ENCODE results near the gene TNIP3.
A peak's percentile ranks its signal among the peaks of the same experiment; 100 is the strongest.

The TNIP3 gene

DNA sequence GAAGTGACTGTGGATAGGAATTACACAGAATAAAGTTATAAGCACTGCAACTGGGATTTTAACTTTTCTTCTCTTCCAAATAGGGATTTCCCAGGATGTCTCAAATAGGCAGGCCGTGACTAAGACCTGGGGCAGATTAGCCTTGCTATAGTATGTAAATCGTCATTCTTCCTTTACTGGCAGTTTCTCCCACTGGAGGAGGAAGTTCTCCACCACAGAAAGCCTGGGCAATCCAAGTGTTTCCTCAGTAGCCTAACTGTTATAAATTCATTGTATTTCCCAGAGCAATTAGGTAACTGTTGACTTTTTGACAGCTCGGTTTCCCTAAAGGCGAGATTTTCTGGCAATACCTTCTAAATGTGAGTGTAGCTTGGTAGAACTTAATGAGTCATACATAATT is at the start of gene TNIP3:
Gene TNIP3 (minus strand): TSS at position 31 of the 400 bp plus-strand sequence. CDS start 196 bp downstream, outside the sequence.
- DNase-seq = peak; percentile 91 to 99 (median 97)

DNA sequence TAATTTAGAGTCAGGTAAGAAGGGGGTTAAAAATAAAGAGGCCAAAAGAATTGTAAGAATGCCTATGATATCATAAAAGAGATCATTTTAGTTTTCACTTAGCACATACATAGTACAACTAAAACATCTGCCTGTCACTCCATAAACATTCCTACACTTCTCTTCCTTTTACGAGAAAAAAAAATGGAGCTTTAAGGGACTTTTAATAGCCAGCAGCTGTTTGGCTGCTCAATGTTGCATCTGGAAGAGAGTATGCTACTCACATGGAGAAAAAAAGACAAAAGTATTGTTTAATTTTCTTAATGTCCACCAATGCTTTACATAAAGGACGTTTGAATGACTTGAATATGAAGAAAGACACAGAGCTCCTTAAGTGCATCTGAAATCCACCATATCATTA is 48.7 kb upstream of the TNIP3 start:
- no peak for DNase-seq

DNA sequence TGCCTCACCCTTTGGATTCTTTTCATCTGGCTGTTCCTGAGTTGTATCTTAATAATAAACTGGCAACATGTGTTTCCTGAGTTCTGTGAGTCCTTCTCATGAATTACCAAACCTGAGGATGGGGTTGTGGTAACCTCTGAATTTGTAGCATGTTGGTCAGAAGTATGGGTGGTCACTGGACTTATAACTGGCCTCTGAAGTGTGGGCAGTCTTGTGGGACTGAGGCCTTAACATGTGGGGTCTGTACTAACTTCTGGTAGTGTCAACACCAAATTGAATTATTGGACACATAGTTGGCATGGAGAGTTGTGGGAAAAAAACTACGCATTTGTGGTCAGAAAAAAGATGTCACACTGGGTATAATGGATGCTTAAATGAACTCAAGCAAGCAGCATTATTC is 45.0 kb upstream of the TNIP3 start:
- no peak for DNase-seq

GRCh38 chr4:121208244-121209007 is 44.3 kb upstream of the TNIP3 start:
- no peak for DNase-seq

- peak; percentile 19 to 39 (median 36) for DNase-seq
Observed at GRCh38 chr4:121205777-121206176, 41.7 kb upstream of the TNIP3 start.

- peak; percentile 69 to 89 (median 83) for DNase-seq
Observed at GRCh38 chr4:121200795-121201472, 36.8 kb upstream of the TNIP3 start.

- DNase-seq = peak; percentile 23 to 38 (median 28)
Observed at GRCh38 chr4:121199742-121200561, 35.8 kb upstream of the TNIP3 start.

DNA sequence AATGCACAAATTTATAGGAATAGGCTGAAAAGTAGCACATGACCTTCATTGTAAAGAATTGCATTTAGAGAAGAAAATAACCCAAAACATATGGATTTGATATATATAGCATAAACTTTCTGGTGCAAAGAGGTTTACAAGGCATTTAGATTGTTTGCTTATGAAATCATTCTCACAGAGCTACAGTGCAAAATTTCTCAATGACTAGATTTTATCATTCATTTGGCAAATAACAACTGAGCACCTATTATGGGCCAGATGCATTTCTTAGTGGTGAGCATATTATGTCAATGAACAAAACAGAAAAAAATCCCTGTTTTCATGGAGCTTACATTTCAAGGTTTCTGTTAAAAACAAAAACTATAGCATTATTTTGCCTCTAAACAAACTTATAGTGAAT is 34.1 kb upstream of the TNIP3 start:
- no peak for DNase-seq

DNA sequence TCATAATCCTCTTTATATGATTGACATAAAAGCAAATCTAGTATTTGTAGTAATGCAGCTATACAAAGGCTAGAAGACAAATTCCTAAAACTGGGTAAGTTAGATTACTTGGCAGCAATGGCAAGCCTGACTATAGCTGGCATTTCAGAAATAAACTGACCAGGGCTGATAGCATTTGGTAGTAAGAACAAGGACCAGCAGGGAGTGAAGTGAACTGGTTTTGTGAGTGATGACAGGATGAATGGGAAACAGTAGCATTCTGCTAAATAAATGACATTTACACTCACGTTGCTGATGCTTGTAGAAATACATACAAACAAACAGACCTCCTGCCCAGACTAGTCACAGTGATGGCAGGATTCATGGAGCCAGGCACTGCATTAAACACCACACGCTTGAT is 31.5 kb upstream of the TNIP3 start:
- no peak for DNase-seq

- peak; percentile 59 to 80 (median 76) for DNase-seq
Observed at GRCh38 chr4:121192480-121192879, 28.4 kb upstream of the TNIP3 start.

DNA sequence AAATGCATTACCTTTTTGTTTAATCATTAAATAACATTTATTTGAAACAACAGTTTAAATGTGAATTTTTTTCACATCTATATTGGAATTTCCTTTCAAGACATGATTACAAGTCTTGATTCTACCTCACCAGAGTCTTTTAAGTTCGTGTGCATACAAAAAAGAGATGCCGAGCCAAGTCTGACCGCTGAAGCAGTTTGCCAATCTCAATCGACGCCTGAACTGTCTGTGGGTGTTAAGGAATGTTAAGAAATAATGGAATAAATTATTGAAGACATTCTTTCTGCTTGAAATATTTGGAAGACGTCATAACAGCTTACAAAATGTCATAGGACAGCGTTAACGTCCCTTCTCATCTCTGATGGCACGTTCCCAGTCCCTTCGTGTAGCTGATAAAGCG is 27.9 kb upstream of the TNIP3 start:
- DNase-seq = no peak

- no peak for DNase-seq
Observed at GRCh38 chr4:121191361-121191760, 27.2 kb upstream of the TNIP3 start.

- DNase-seq = no peak
Observed at GRCh38 chr4:121190389-121190788, 26.3 kb upstream of the TNIP3 start.

GRCh38 chr4:121189326-121190215 is 25.4 kb upstream of the TNIP3 start:
- no peak for DNase-seq

GRCh38 chr4:121187206-121187605 is 23.1 kb upstream of the TNIP3 start:
- DNase-seq = no peak

DNA sequence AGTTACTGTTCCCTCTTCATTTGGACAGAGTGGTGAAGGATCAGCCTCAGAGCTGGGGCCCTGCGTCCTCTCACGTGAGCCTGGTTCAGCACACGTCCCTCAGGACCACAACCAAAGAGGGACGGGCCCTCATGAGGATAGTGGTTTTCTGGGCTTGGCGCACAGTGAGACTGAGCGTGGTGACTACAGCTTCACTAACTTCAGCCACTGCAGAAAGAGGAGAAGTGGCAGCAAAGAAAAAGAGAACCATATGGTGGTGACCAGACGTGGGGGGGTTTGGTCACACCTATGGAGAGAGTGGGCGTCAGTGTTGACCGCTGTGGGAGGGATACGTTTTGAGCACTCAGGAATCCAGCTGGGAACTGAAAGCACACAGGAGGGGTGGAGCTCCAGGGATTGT is 21.8 kb upstream of the TNIP3 start:
- DNase-seq = peak in 1 of 3 donors; percentile 8

- DNase-seq = no peak
Observed at GRCh38 chr4:121183989-121184388, 19.9 kb upstream of the TNIP3 start.

DNA sequence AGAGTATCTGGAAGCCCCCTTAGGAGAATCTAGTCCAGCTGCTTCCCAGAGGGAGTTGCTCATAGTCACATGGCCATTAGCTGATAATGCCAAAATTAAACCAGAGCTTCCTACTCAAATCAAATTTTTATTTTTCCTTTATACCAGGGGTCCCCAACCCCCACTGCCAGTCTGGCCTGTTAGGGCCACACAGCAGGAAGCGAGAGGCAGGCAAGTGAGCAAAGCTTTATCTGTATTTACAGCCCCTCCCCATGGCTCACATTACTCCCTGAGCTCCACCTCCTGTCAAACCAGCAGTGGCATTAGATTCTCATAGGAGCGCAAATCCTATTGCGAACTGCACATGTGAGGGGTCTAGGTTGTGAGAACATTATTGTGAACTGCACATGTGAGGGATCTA is 19.2 kb upstream of the TNIP3 start:
- peak in 1 of 3 donors; percentile 18 for DNase-seq

DNA sequence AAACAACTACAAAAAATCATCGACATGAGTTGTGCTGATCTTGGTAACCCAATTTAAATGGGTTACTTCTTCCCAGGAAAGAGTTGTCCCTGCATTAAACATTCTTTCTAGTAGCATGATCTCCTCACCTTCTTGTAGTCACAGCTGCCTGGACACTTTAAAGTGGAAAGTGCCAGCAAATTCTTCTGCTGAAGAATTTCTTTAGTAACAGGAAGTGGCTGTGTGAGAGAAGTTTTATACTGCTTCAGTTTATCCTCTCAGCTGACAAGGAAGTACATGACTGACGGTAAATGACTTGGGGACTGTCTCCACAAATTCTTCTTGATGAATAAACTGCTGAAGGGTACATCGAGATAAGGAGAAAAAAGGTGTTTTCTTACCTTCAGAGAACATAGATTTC is 18.2 kb upstream of the TNIP3 start:
- peak; percentile 34 to 66 (median 63) for DNase-seq

- DNase-seq = no peak
Observed at GRCh38 chr4:121181493-121181892, 17.4 kb upstream of the TNIP3 start.

DNA sequence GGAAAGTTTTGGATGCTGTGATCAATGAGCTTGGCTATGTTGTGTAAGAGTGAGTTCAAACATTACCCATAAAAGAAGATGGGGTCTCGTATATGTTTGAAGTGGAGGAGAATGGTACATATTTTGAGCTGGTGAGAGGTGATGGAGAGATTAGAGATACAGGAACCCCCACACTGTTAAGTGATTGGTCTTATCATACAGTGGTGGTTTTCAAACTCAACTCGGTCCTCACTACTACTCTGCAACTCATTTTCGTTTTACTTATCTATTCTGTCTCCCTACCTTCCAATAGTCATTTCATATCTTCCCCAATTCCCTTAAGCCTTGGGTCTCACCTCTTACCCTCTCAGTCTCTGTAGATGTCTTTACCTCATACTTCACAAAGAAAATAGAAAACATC is 16.4 kb upstream of the TNIP3 start:
- DNase-seq = no peak
